ENCODE measurements around the gene ASB16. TPM values are rescaled to one million over a fixed set of nuclear protein-coding genes. Genes with fewer than 3 reads are reported as not detected.
A peak's percentile ranks its signal among the peaks of the same experiment; 100 is the strongest.

ASB16 gene
- total and polyA plus RNA-seq, 10 of the 15 experiments (the other 5 are each of a cell fraction or from before 2014, with no cell fraction given), result 0.07 to 1.1 (median 0.44) TPM; not detected in 5

- FAIRE-seq, result no peak
- 100% methylated on average over 4 of the region's 4 CpGs for WGBS (ENCODE audit: insufficient coverage, insufficient replicate concordance, low lambda C conversion rate, missing lambda C conversion rate)
- Histone ChIP-seq H3K27ac (ENCODE audit: control insufficient read depth, insufficient read depth) (no peak overlapping the region), H3K4me2 (ENCODE audit: control insufficient read depth, insufficient read depth) (no peak overlapping the region), H3K4me1 (ENCODE audit: control insufficient read depth, insufficient read depth, low read length) (no peaks in the 10 kb centered on the region; the same call in 1 of the 2 replicates), H3K27me3 (replicated peaks in 1 of 2; ENCODE audit: control insufficient read depth in 2 of 2, insufficient read depth in 2 of 2, low read length in 1 of 2) (no peaks in the 10 kb centered on the region), H3K79me2 (ENCODE audit: control insufficient read depth, insufficient read depth, low read length) (peaks cover 10% of the 10 kb centered on the region), H3K36me3 (ENCODE audit: control insufficient read depth in 2 of 2, insufficient read depth in 2 of 2, low read length in 1 of 2) (peaks cover 14 to 18% of the 10 kb centered on the region in 2 experiments), H2AFZ (ENCODE audit: control insufficient read depth, low read depth, low read length) (no peak overlapping the region), H3K4me3 (no peak overlapping the region), H4K20me1 (ENCODE audit: control insufficient read depth, insufficient read depth) (no peaks in the 10 kb centered on the region), H3K9ac (ENCODE audit: control insufficient read depth, insufficient read depth, low read length) (no peak overlapping the region), H3K9me3 (replicated peaks; ENCODE audit: control insufficient read depth, insufficient read depth, low read length) (no peaks in the 10 kb centered on the region)
- POLR2A ChIA-PET, result interaction anchor here (0.6 kb wide), 1 partner anchor 7 kb away, joined by 3 read pairs; no protein-coding TSS in a partner anchor
- BruUV-seq (replicated peaks), result no TSS peak
- SMC1A ChIA-PET (ENCODE audit: uncharacterized antibody, unreplicated experiment), result interaction anchor here (1.2 to 2.5 kb wide), 5 partner anchors 17 to 206 kb away, joined by 4 to 8 read pairs (median 5); partner anchors contain the start of gene TMUB2
- DNase-seq (ENCODE audit: low read depth, low spot score), result no peak
- intact Hi-C loops (cut with micrococcal nuclease; ENCODE audit: unreplicated experiment), result no loop called here
- CTCF ChIA-PET, result interaction anchor here (0.7 to 3.8 kb wide), 11 partner anchors 9 to 398 kb away, joined by 3 to 23 read pairs (median 4); partner anchors contain the start of gene ASB16
- RAD21 ChIA-PET (ENCODE audit: unreplicated experiment), result interaction anchor here (1.3 kb wide), 1 partner anchor 19 kb away, joined by 8 read pairs; no protein-coding TSS in a partner anchor
- no peak for ATAC-seq
- TF ChIP-seq DPF2 (IDR thresholded peaks at IDR 0.05) (no peak), PAX8 (IDR thresholded peaks at IDR 0.05) (no peak), CTCF (IDR thresholded peaks at IDR 0.05 in 2 of 3, conservative IDR thresholded peaks at IDR 0.05 in 1 of 3; ENCODE audit: control insufficient read depth in 2 of 3, extremely low read depth in 1 of 3, insufficient read depth in 1 of 3, low read depth in 3 of 3, low read length in 3 of 3) (no peak)
- in situ Hi-C loops (cut with MboI), result no loop called here
Observed at GRCh38 chr17:44149750-44150329, 20.7 kb upstream of the ASB16 start.

- H3K9me3 ChIP-seq (replicated peaks; ENCODE audit: control insufficient read depth, insufficient read depth, low read length), result no peaks in the 10 kb centered on the region
- ChIA-PET CTCF (interaction anchor here (0.6 kb wide), 2 partner anchors 21 to 238 kb away, joined by 3 read pairs; no protein-coding TSS in a partner anchor), POLR2A (no interaction called here), SMC1A (ENCODE audit: uncharacterized antibody, unreplicated experiment) (no interaction called here), RAD21 (ENCODE audit: unreplicated experiment) (no interaction called here)
- peaks cover 10% of the 10 kb centered on the region for H3K79me2 ChIP-seq (ENCODE audit: control insufficient read depth, insufficient read depth, low read length)
- H3K4me3 ChIP-seq, result no peak overlapping the region
- H3K4me1 ChIP-seq (ENCODE audit: control insufficient read depth, insufficient read depth, low read length), result no peaks in the 10 kb centered on the region; the same call in 1 of the 2 replicates
- intact Hi-C loops (cut with micrococcal nuclease; ENCODE audit: unreplicated experiment), result no loop called here
- no peaks in the 10 kb centered on the region for H3K27me3 ChIP-seq (replicated peaks in 1 of 2; ENCODE audit: control insufficient read depth in 2 of 2, insufficient read depth in 2 of 2, low read length in 1 of 2)
- DNase-seq (ENCODE audit: low read depth, low spot score) (no peak), ATAC-seq (0 out of 3 replicates have a peak, but pooled peaks have one; percentile 34), FAIRE-seq (no peak)
- 0 out of 2 replicates have a peak overlapping the region, but pooled peaks have one; percentile 24 for H3K27ac ChIP-seq (ENCODE audit: control insufficient read depth, insufficient read depth)
- H2AFZ ChIP-seq (ENCODE audit: control insufficient read depth, low read depth, low read length), result no peak overlapping the region
- no TSS peak for BruUV-seq (replicated peaks)
- peaks cover 15 to 26% of the 10 kb centered on the region in 2 experiments for H3K36me3 ChIP-seq (ENCODE audit: control insufficient read depth in 2 of 2, insufficient read depth in 2 of 2, low read length in 1 of 2)
- in situ Hi-C loops (cut with MboI), result no loop called here
- H3K4me2 ChIP-seq (ENCODE audit: control insufficient read depth, insufficient read depth), result no peak overlapping the region
- no peak overlapping the region for H3K9ac ChIP-seq (ENCODE audit: control insufficient read depth, insufficient read depth, low read length)
- 93% methylated on average over 4 of the region's 4 CpGs for WGBS (ENCODE audit: insufficient coverage, insufficient replicate concordance, low lambda C conversion rate, missing lambda C conversion rate)
- no peaks in the 10 kb centered on the region for H4K20me1 ChIP-seq (ENCODE audit: control insufficient read depth, insufficient read depth)
- TF ChIP-seq ASH2L (IDR thresholded peaks at IDR 0.05; ENCODE audit: borderline replicate concordance, low read depth), result no peak
- no peak for TF ChIP-seq STAT1 (conservative IDR thresholded peaks at IDR 0.05)
- no peak for TF ChIP-seq RELB (IDR thresholded peaks at IDR 0.05; ENCODE audit: low read depth)
- no peak for TF ChIP-seq E2F4 (IDR thresholded peaks at IDR 0.05; ENCODE audit: low read depth, low read length)
- no peak for TF ChIP-seq SMC3 (IDR thresholded peaks at IDR 0.05; ENCODE audit: borderline replicate concordance, low read length)
- TF ChIP-seq ESRRA (IDR thresholded peaks at IDR 0.05; ENCODE audit: low read length), result no peak
- TF ChIP-seq GABPA (IDR thresholded peaks at IDR 0.05; ENCODE audit: low read depth), result no peak
- no peak for TF ChIP-seq CEBPB (IDR thresholded peaks at IDR 0.05; ENCODE audit: borderline replicate concordance in 1 of 2, low read depth in 2 of 2, low read length in 2 of 2)
- TF ChIP-seq MEF2B (IDR thresholded peaks at IDR 0.05; ENCODE audit: partially characterized antibody, poor library complexity, severe bottlenecking), result no peak
Observed at GRCh38 chr17:44152875-44153274, 17.6 kb upstream of the ASB16 start.
